IMR-90 (cell line): ENCODE measurements around the gene TEX13D. TPM values are rescaled to one million over a fixed set of nuclear protein-coding genes. Genes with fewer than 3 reads are reported as not detected.

ENCODE experiments used
- ATAC-seq: fragments of 200-7000 bp; cut with Tn5 transposase; 2 replicates; pipeline ENCODE4 v1.9.1; 2020; ENCODE audit warnings: low read depth, mild to moderate bottlenecking, moderate library complexity
- BruUV-seq: library from RNA; stranded (reverse); fragments of 400-500 nt; replicated peaks from 2 replicates; lab custom pipeline; 2021; lab: Mats Ljungman, UMichigan
- CTCF ChIA-PET: fragments of 300-600 bp; formaldehyde crosslinking; extraction: SDS; loops from one replicate; lab custom pipeline; 2021; ENCODE audit warnings: antibody characterized with exemption; lab: Yijun Ruan, JAX
- POLR2A ChIA-PET: fragments of 300-600 bp; sonication (Branson Sonifier 250); formaldehyde crosslinking; loops from one replicate; lab custom pipeline; 2022; ENCODE audit warnings: antibody characterized with exemption; ENCODE audit not compliant: unreplicated experiment; lab: Charles Lee
- DNase-seq: peaks from one replicate; pipeline ENCODE4 v3.0.0; 2013
- H2AFZ ChIP-seq: replicated peaks from 2 replicates; pipeline ENCODE3; 2013; ENCODE audit warnings: low read length, mild to moderate bottlenecking; ENCODE audit not compliant: poor library complexity
- H2AK5ac ChIP-seq: 2 replicates; pipeline ENCODE4 v1.6.1; 2013; ENCODE audit warnings: low read depth, low read length, inconsistent platforms
- H2AK9ac ChIP-seq: replicated peaks from 2 replicates; pipeline ENCODE3; 2013; ENCODE audit warnings: mild to moderate bottlenecking, low read depth, low read length, moderate library complexity; ENCODE audit not compliant: poor library complexity
- H2BK120ac ChIP-seq: 2 replicates; pipeline ENCODE4 v1.6.1; 2013; ENCODE audit warnings: low read depth, low read length, inconsistent platforms
- H2BK15ac ChIP-seq: 3 replicates; pipeline ENCODE4 v1.6.1; 2013; ENCODE audit warnings: low read depth, low read length, inconsistent platforms
- H2BK20ac ChIP-seq: 2 replicates; pipeline ENCODE4 v1.6.1; 2013; ENCODE audit warnings: low read depth, mild to moderate bottlenecking, inconsistent platforms, low read length, moderate library complexity
- H2BK5ac ChIP-seq: 2 replicates; pipeline ENCODE4 v1.6.1; 2013; ENCODE audit warnings: mild to moderate bottlenecking, low read depth, low read length, inconsistent platforms; ENCODE audit not compliant: poor library complexity, severe bottlenecking
- H3K14ac ChIP-seq: replicated peaks from 2 replicates; pipeline ENCODE4 v1.6.1; 2013; ENCODE audit warnings: low read depth, low read length, inconsistent platforms
- H3K18ac ChIP-seq: 2 replicates; pipeline ENCODE4 v1.6.1; 2013; ENCODE audit warnings: low read depth, low read length, control low read depth
- H3K23ac ChIP-seq: 2 replicates; pipeline ENCODE4 v1.6.1; 2013; ENCODE audit warnings: low read depth, low read length, inconsistent platforms
- H3K27ac ChIP-seq: 2 replicates; pipeline ENCODE4 v1.5.1; 2013; ENCODE audit warnings: mild to moderate bottlenecking, control low read depth, low read length; ENCODE audit not compliant: insufficient read depth
- H3K27me3 ChIP-seq: 2 replicates; pipeline ENCODE4 v1.6.1; 2013; ENCODE audit warnings: low read length; ENCODE audit not compliant: control insufficient read depth, insufficient read depth
- H3K36me3 ChIP-seq: 2 replicates; pipeline ENCODE4 v1.6.1; 2013; ENCODE audit warnings: low read length, mixed read lengths; ENCODE audit not compliant: control insufficient read depth, insufficient read depth
- H3K4ac ChIP-seq: 2 replicates; pipeline ENCODE4 v1.6.1; 2013; ENCODE audit warnings: low read depth, low read length, inconsistent platforms
- H3K4me1 ChIP-seq: 2 replicates; pipeline ENCODE4 v1.6.1; 2013; ENCODE audit warnings: low read length, mixed read lengths; ENCODE audit not compliant: control insufficient read depth, insufficient read depth
- H3K4me2 ChIP-seq: 2 replicates; pipeline ENCODE4 v1.6.1; 2013; ENCODE audit warnings: low read depth, mild to moderate bottlenecking, control low read depth, low read length, moderate library complexity
- H3K4me3 ChIP-seq: 2 replicates; pipeline ENCODE4 v1.5.1; 2013; ENCODE audit warnings: low read depth, mild to moderate bottlenecking, control low read depth, low read length, moderate library complexity; ENCODE audit not compliant: insufficient read depth
- H3K56ac ChIP-seq: 2 replicates; pipeline ENCODE4 v1.6.1; 2013; ENCODE audit warnings: low read length, inconsistent platforms; ENCODE audit not compliant: insufficient read depth; ENCODE audit errors: extremely low read depth
- H3K79me1 ChIP-seq, 2 experiments: 2 replicates each; pipeline ENCODE4 v1.6.1; 2013; ENCODE audit warnings: low read length in 2 of 2, inconsistent platforms in 1 of 2, low read depth in 1 of 2
- H3K9ac ChIP-seq: 2 replicates; pipeline ENCODE4 v1.6.1; 2013; ENCODE audit warnings: low read depth, low read length, control low read depth
- H3K9me1 ChIP-seq: 2 replicates; pipeline ENCODE4 v1.6.1; 2013; ENCODE audit warnings: low read length, inconsistent platforms; ENCODE audit not compliant: insufficient read depth
- H3K9me3 ChIP-seq: 2 replicates; pipeline ENCODE4 v1.6.1; 2013; ENCODE audit warnings: low read length; ENCODE audit not compliant: control insufficient read depth, insufficient read depth
- H4K20me1 ChIP-seq: 2 replicates; pipeline ENCODE4 v1.6.1; 2013; ENCODE audit warnings: low read length, inconsistent platforms; ENCODE audit not compliant: insufficient read depth
- H4K5ac ChIP-seq: 2 replicates; pipeline ENCODE4 v1.6.1; 2013; ENCODE audit warnings: mild to moderate bottlenecking, low read depth, low read length, control low read depth
- H4K8ac ChIP-seq, 2 experiments: 2 replicates each; pipeline ENCODE4 v1.6.1; 2013; ENCODE audit warnings: low read depth in 2 of 2, low read length in 2 of 2, control low read depth in 1 of 2, inconsistent platforms in 1 of 2
- H4K91ac ChIP-seq: 2 replicates; pipeline ENCODE4 v1.6.1; 2013; ENCODE audit warnings: low read depth, low read length, inconsistent platforms; ENCODE audit not compliant: insufficient read depth
- CEBPB ChIP-seq: IDR thresholded peaks from 2 replicates; pipeline ENCODE4 v1.6.1; 2012; ENCODE audit warnings: low read depth, low read length, improper control_type of control experiment
- CHD1 ChIP-seq: IDR thresholded peaks from 2 replicates; pipeline ENCODE4 v1.6.1; 2012; ENCODE audit warnings: low read depth, low read length, improper control_type of control experiment
- MXI1 ChIP-seq: IDR thresholded peaks from 2 replicates; pipeline ENCODE4 v1.6.1; 2012; ENCODE audit warnings: low read depth, mild to moderate bottlenecking, low read length, moderate library complexity, borderline replicate concordance
- NFE2L2 ChIP-seq: fragments of 150-350 bp; IDR thresholded peaks from 2 replicates; pipeline ENCODE4 v1.6.1; 2016; ENCODE audit warnings: low read depth, mild to moderate bottlenecking, low read length
- POLR2A ChIP-seq: IDR thresholded peaks from 2 replicates; pipeline ENCODE4 v1.6.1; 2012; ENCODE audit warnings: mild to moderate bottlenecking, low read depth, low read length
- RCOR1 ChIP-seq: IDR thresholded peaks from 2 replicates; pipeline ENCODE4 v1.6.1; 2012; ENCODE audit warnings: mild to moderate bottlenecking, low read length, improper control_type of control experiment; ENCODE audit not compliant: insufficient replicate concordance
- SMC3 ChIP-seq: fragments of 150-350 bp; IDR thresholded peaks from 2 replicates; pipeline ENCODE4 v1.6.1; 2016; ENCODE audit warnings: low read depth, mild to moderate bottlenecking, antibody characterized with exemption, low read length, moderate library complexity
- WGBS, 2 experiments: methylation state at CpG; one replicate each; pipeline versions ENCODE4 v1.1.5 to v1.1.7; 2013; ENCODE audit warnings: missing lambda C conversion rate in 2 of 2; ENCODE audit not compliant: insufficient read length in 1 of 2; ENCODE audit errors: extremely low coverage in 2 of 2; 5-methylcytosine and 5-hydroxymethylcytosine counted together
- dilution Hi-C: fragments of 300-500 bp; cut with HindIII; formaldehyde crosslinking; loops from one replicate; pipeline ENCODE4 v1.14.3; 2018; ENCODE audit warnings: low sequenced_read_pairs; ENCODE audit not compliant: unreplicated experiment
- in situ Hi-C: fragments of 300-500 bp; cut with MboI; formaldehyde crosslinking; loops from 3 replicates; pipeline ENCODE4 v1.14.3; 2019; ENCODE audit warnings: low sequenced_read_pairs, inconsistent platforms, mixed read lengths
- intact Hi-C: fragments of 100-400 bp; cut with micrococcal nuclease; formaldehyde crosslinking; loops from 2 replicates; pipeline ENCODE4 v1.10.0; 2022
- polyA plus RNA-seq, 3 experiments: library from polyadenylated mRNA; depleted of rRNA; stranded (reverse); fragments of >200 nt; gene quantifications; 2 replicates each; pipeline ENCODE4 v1.2.3, GENCODE V29; 2012; ENCODE audit warnings: low replicate concordance in 1 of 3
- total RNA-seq: library from RNA; depleted of rRNA; stranded (reverse); fragments of >200 nt; gene quantifications from 2 replicates; pipeline ENCODE4 v1.2.3, GENCODE V29; 2012
- TF ChIP-seq, protein P1 (sequence below): fragments of 150-350 bp; IDR thresholded peaks from 2 replicates; pipeline ENCODE4 v1.6.1; 2016; ENCODE audit warnings: low read depth, mild to moderate bottlenecking, low read length, moderate library complexity, borderline replicate concordance
- TF ChIP-seq, protein P2 (sequence below): fragments of 150-350 bp; IDR thresholded peaks from 2 replicates; pipeline ENCODE4 v1.6.1; 2017; ENCODE audit warnings: mild to moderate bottlenecking, antibody characterized with exemption, low read length, low read depth

TEX13D gene
- total and polyA plus RNA-seq, 2 of the 4 experiments (the other 2 are of a cell fraction) = not detected

DNA sequence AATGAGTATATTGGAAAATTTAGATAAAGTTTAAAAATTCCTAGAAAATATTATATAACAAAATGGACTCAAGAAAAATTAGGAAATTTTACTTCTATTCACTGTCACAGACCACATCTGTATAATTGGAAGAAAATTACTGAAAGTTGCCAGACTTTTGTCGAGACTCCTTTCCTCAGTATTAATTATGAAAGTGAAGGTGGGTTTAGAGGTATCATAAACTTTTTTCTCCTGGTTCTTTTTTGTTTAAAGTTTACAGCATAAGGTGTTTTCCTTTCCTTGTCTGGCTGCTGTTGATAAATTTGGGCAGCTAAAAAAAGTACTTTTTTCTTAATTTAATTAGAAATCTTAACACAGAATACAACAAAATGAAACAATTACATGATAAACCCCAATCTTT, 6.7 kb upstream of the TEX13D start:
- ChIA-PET POLR2A (no interaction called here), CTCF (no interaction called here)
- H3K9me1 ChIP-seq = no peaks in the 10 kb centered on the region
- no peaks in the 10 kb centered on the region for H3K9me3 ChIP-seq
- BruUV-seq = no TSS peak
- dilution Hi-C loops = no loop called here
- no peaks in the 10 kb centered on the region for H3K27me3 ChIP-seq
- H4K8ac ChIP-seq = no peak overlapping the region
- H2BK15ac ChIP-seq = no peak overlapping the region
- H2AK5ac ChIP-seq = no peak overlapping the region
- WGBS, 2 experiments = no CpG with 5 or more reads among the region's 1 CpG
- no peak overlapping the region for H3K4me2 ChIP-seq
- no peak overlapping the region for H2AK9ac ChIP-seq
- no peak overlapping the region for H2BK120ac ChIP-seq
- H3K9ac ChIP-seq = no peak overlapping the region
- no peak overlapping the region for H3K23ac ChIP-seq
- no peak overlapping the region for H3K4me3 ChIP-seq
- no peak overlapping the region for H2AFZ ChIP-seq
- DNase-seq = no peak
- H2BK20ac ChIP-seq = no peak overlapping the region
- no peak overlapping the region for H4K91ac ChIP-seq
- no peak overlapping the region for H3K56ac ChIP-seq
- TF ChIP-seq MXI1 = no peak
- TF ChIP-seq SMC3 = no peak
- no peak for TF ChIP-seq NFE2L2
- no peak for TF ChIP-seq CEBPB
- TF ChIP-seq, protein P1, sequence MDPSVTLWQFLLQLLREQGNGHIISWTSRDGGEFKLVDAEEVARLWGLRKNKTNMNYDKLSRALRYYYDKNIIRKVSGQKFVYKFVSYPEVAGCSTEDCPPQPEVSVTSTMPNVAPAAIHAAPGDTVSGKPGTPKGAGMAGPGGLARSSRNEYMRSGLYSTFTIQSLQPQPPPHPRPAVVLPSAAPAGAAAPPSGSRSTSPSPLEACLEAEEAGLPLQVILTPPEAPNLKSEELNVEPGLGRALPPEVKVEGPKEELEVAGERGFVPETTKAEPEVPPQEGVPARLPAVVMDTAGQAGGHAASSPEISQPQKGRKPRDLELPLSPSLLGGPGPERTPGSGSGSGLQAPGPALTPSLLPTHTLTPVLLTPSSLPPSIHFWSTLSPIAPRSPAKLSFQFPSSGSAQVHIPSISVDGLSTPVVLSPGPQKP = no peak
- no peak for TF ChIP-seq CHD1
- TF ChIP-seq RCOR1 = no peak
- TF ChIP-seq POLR2A = no peak
- TF ChIP-seq, protein P2, sequence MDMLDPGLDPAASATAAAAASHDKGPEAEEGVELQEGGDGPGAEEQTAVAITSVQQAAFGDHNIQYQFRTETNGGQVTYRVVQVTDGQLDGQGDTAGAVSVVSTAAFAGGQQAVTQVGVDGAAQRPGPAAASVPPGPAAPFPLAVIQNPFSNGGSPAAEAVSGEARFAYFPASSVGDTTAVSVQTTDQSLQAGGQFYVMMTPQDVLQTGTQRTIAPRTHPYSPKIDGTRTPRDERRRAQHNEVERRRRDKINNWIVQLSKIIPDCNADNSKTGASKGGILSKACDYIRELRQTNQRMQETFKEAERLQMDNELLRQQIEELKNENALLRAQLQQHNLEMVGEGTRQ = no peak
- in situ Hi-C loops = no loop called here
- H3K14ac ChIP-seq = no peak overlapping the region
- intact Hi-C loops = no loop called here
- no peak overlapping the region for H4K5ac ChIP-seq
- H3K4ac ChIP-seq = no peak overlapping the region
- no peaks in the 10 kb centered on the region for H3K36me3 ChIP-seq
- H3K27ac ChIP-seq = no peak overlapping the region
- no peak for ATAC-seq
- H3K4me1 ChIP-seq = no peaks in the 10 kb centered on the region
- H4K20me1 ChIP-seq = no peaks in the 10 kb centered on the region
- no peak overlapping the region for H3K18ac ChIP-seq
- H2BK5ac ChIP-seq = no peak overlapping the region
- no peaks in the 10 kb centered on the region for H3K79me1 ChIP-seq
